ENCODE data around the gene PGLYRP4. TPM values are rescaled to one million over a fixed set of nuclear protein-coding genes. Genes with fewer than 3 reads are reported as not detected.
A peak's percentile ranks its signal among the peaks of the same experiment; 100 is the strongest.

Gene PGLYRP4
- total RNA-seq, 1 donor from 2014 or later: 4.4 TPM

DNA sequence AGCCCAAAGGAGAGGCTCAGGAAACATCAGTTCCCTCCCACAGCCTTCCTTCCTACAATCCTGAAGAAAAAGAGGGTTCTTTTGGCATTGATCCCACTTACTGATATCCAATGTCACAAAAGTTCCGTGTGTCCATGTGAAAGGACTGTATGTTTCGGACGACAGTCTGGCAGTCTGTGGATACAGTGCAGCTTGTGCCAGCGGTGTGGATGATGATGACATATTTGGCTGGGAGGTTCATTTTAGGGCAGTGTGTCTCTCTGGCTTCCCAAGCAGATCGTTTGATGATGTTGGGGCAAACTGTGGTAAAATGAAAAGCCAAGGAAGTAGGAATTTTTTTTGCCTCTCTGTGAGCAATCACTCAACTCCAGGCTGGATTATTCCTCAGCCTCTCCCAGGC is 46.3 kb downstream of the PGLYRP4 start:
- Mint-ChIP-seq H3K4me3 (no peak overlapping the region), H3K27ac (no peak overlapping the region), H3K36me3 (no peaks in the 10 kb centered on the region), H3K9me3 (no peaks in the 10 kb centered on the region), H3K27me3 (peaks cover 14% of the 10 kb centered on the region), H3K4me1 (ENCODE audit: unreplicated experiment) (no peaks in the 10 kb centered on the region)
- DNase-seq (ENCODE audit: extremely low spot score, unreplicated experiment): no peak
- TF ChIP-seq, protein P1, sequence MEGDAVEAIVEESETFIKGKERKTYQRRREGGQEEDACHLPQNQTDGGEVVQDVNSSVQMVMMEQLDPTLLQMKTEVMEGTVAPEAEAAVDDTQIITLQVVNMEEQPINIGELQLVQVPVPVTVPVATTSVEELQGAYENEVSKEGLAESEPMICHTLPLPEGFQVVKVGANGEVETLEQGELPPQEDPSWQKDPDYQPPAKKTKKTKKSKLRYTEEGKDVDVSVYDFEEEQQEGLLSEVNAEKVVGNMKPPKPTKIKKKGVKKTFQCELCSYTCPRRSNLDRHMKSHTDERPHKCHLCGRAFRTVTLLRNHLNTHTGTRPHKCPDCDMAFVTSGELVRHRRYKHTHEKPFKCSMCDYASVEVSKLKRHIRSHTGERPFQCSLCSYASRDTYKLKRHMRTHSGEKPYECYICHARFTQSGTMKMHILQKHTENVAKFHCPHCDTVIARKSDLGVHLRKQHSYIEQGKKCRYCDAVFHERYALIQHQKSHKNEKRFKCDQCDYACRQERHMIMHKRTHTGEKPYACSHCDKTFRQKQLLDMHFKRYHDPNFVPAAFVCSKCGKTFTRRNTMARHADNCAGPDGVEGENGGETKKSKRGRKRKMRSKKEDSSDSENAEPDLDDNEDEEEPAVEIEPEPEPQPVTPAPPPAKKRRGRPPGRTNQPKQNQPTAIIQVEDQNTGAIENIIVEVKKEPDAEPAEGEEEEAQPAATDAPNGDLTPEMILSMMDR (conservative IDR thresholded peaks at IDR 0.05): no peak

- Mint-ChIP-seq H3K27me3 (peaks cover 4% of the 10 kb centered on the region), H3K27ac (peak overlapping the region; percentile 35), H3K36me3 (no peaks in the 10 kb centered on the region), H3K9me3 (no peaks in the 10 kb centered on the region), H3K4me1 (ENCODE audit: unreplicated experiment) (peaks cover 8% of the 10 kb centered on the region), H3K4me3 (no peak overlapping the region)
- no peak for DNase-seq (ENCODE audit: extremely low spot score, unreplicated experiment)
- TF ChIP-seq, protein P1 (conservative IDR thresholded peaks at IDR 0.05): no peak
These were observed 54.8 kb downstream of the PGLYRP4 start for GRCh38 chr1:153293851-153294250.

DNA sequence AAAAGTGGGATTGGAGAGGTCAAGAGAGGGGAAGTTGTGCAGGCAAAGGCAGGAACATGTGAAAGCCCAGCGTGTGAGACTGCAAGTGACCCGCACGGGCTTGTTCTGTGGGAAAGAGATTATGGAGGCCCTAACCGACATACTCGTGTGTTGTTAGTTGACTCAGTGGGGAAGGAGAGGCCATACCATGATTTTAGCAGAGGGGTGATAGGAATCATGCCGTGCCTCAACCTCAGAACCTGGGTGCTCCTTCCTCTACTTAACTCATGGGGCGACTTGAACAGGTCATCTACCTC is 55.2 kb downstream of the PGLYRP4 start:
- Mint-ChIP-seq H3K9me3 (no peaks in the 10 kb centered on the region), H3K27me3 (peaks cover 4% of the 10 kb centered on the region), H3K27ac (no peak overlapping the region), H3K4me1 (ENCODE audit: unreplicated experiment) (peaks cover 8% of the 10 kb centered on the region), H3K36me3 (no peaks in the 10 kb centered on the region), H3K4me3 (no peak overlapping the region)
- TF ChIP-seq, protein P1 (conservative IDR thresholded peaks at IDR 0.05): no peak
- DNase-seq (ENCODE audit: extremely low spot score, unreplicated experiment): no peak

GRCh38 chr1:153292740-153293479 is 55.7 kb downstream of the PGLYRP4 start:
- H3K4me3 Mint-ChIP-seq: peak overlapping the region; percentile 80
- H3K27ac Mint-ChIP-seq: peak overlapping the region; percentile 90
- no peaks in the 10 kb centered on the region for H3K36me3 Mint-ChIP-seq
- TF ChIP-seq, protein P1 (conservative IDR thresholded peaks at IDR 0.05): no peak
- peaks cover 4% of the 10 kb centered on the region for H3K27me3 Mint-ChIP-seq
- H3K9me3 Mint-ChIP-seq: no peaks in the 10 kb centered on the region
- DNase-seq (ENCODE audit: extremely low spot score, unreplicated experiment): no peak
- H3K4me1 Mint-ChIP-seq (ENCODE audit: unreplicated experiment): peaks cover 8% of the 10 kb centered on the region

DNA sequence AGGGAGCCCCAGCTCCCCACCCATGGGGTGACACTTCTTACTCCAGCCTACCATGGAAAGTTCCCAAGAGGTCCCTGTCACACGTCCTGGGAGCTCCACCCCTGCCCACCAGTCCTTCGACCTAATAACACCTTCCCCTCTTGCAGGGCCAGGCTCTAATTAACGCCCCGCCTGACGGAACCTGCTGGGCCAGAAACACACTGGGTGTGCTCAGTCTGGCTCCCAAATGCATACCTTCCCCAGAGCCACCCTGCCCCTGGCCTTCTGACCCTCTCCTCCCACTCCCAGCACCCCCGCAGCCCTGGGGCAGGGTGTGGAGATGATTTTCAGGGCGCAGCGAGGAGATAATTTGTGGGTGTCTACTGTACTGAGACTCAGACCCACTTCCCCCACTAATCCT is 56.5 kb downstream of the PGLYRP4 start:
- Mint-ChIP-seq H3K27me3 (peaks cover 4% of the 10 kb centered on the region), H3K4me3 (peak overlapping the region; percentile 80), H3K9me3 (no peaks in the 10 kb centered on the region), H3K4me1 (ENCODE audit: unreplicated experiment) (peaks cover 8% of the 10 kb centered on the region), H3K36me3 (no peaks in the 10 kb centered on the region), H3K27ac (peak overlapping the region; percentile 90)
- no peak for DNase-seq (ENCODE audit: extremely low spot score, unreplicated experiment)
- TF ChIP-seq, protein P1 (conservative IDR thresholded peaks at IDR 0.05): no peak
